ENCODE data around the gene PITRM1.
"Not testable (repeated sequence)": the region's sequence is repeated elsewhere in the genome, so short reads cannot be mapped to it uniquely, and the experiment has no call there.

PITRM1 gene

GRCh38 chr10:3198900-3199299, 26.3 kb upstream of the PITRM1 start:
- DNase-seq (ENCODE audit: low spot score), result no peak

DNA sequence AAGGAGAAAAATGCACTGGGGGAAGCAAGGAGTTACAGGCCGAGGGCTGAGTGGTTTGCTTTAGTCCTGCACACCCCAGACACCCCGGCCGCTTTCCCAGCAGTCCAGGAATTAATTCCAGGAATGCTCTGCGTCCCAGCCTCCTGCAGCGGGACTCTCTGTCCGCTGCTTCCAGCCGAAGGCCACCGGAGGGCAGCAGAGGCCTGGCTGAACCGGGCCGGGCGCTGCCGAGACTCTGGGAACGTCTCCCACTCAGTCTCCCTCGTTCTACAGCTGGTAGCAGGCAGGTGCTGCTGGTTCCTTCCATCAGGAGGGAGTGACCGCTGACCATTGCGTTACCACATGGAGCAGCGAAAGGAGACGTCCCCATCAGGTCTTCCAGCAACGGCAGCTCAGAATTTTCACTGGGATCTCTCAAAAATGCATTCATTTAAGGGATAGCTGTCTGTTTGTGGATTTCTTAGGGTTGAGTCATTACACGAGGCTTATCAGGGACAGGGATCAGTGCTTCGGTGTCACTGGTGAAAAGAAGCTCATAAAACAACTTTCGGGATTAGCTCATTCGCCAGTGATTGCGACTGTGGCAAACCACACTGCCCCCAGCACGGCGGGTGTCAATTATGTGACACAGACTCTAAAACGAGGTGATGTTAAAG, 24.9 kb upstream of the PITRM1 start:
- peak; percentile 79 for DNase-seq (ENCODE audit: low spot score)

GRCh38 chr10:3196958-3197347, 24.4 kb upstream of the PITRM1 start:
- DNase-seq (ENCODE audit: low spot score), result no peak

GRCh38 chr10:3196482-3196881, 23.9 kb upstream of the PITRM1 start:
- no peak for DNase-seq (ENCODE audit: low spot score)

GRCh38 chr10:3195726-3196125, 23.1 kb upstream of the PITRM1 start:
- no peak for DNase-seq (ENCODE audit: low spot score)

GRCh38 chr10:3195286-3195685, 22.7 kb upstream of the PITRM1 start:
- DNase-seq (ENCODE audit: low spot score), result no peak

- no peak for DNase-seq (ENCODE audit: low spot score)
Measured at GRCh38 chr10:3194871-3195270, 22.3 kb upstream of the PITRM1 start.

DNA sequence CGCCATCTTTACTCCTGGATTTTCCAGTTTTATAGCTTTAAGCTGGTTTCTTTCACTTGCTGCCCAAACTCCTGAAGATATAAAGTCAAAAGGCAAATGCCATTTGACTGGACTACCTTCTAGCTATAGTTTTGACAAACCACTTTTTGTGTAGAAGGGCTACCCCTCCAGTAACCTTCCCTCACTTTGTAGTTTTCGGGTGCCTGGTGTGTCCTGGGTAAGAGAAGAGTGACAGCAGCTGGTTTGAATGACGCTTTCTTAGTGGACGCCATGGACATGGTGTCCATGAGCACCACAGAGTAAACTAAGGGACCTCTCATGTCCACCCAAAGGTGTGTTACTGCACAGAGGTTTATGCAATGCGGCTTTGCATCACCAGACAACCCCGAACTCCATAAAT, 21.2 kb upstream of the PITRM1 start:
- no peak for DNase-seq (ENCODE audit: low spot score)

GRCh38 chr10:3192856-3193635, 20.5 kb upstream of the PITRM1 start:
- DNase-seq (ENCODE audit: low spot score), result peak; percentile 49

GRCh38 chr10:3190817-3191216, 18.2 kb upstream of the PITRM1 start:
- no peak for DNase-seq (ENCODE audit: low spot score)

DNA sequence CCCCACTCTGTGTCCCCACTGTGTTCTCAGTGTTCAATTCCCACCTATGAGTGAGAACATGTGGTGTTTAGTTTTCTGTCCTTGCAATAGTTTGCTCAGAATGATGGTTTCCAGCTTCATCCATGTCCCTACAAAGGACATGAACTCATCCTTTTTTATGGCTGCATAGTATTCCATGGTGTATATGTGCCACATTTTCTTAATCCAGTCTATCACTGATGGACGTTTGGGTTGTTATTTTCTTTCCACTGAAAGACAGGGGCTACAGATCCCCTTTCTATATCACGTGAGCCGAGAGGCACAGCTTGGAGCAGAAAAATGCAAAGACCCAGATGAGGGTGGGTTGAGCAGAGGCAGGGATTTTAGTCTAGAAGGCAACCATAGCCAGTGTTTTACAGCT, 14.6 kb upstream of the PITRM1 start:
- DNase-seq (ENCODE audit: low spot score), result not testable (repeated sequence)

DNA sequence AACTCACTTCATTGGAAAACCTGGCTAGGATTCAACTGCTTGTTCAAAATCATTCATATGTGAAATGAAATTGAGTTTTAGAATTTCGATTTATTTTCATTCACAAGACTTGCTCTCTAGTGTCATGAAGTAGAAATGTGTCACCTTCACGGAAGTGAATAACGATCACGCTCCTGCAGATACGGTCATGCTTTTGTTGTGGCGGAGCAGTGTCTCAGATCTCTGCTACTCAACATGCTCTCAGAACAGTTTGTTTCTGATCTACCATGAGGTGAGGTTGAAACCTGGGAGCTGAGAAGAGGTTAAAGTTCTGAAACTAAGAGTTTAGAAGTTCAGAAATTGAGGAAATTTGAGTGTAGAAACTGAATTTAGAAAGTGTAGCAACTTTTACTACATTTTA, 13.8 kb upstream of the PITRM1 start:
- no peak for DNase-seq (ENCODE audit: low spot score)

DNA sequence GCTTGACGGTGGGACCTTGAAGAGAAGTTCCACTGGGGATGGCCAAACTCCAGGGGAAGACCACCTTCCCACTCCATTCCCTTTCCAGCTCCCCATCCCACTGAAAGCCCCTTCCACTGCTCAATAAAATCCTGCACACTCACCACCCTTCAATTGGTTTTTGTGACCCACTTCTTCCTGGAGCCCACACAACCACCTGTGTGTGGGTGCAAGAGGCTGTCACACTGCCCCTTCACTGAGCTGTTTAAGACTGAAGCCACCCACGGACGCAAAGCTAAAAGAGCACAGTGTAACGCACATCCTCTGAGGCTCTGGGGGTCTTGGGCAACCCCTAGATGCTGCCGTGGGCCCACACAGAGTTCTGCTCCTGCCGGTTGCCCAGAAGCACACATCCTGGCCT, 12.8 kb upstream of the PITRM1 start:
- no peak for DNase-seq (ENCODE audit: low spot score)

- no peak for DNase-seq (ENCODE audit: low spot score)
Measured at GRCh38 chr10:3180355-3181025, 7.9 kb upstream of the PITRM1 start.

- no peak for DNase-seq (ENCODE audit: low spot score)
Measured at GRCh38 chr10:3179174-3179573, 6.6 kb upstream of the PITRM1 start.

GRCh38 chr10:3178042-3178441, 5.5 kb upstream of the PITRM1 start:
- DNase-seq (ENCODE audit: low spot score), result no peak

DNA sequence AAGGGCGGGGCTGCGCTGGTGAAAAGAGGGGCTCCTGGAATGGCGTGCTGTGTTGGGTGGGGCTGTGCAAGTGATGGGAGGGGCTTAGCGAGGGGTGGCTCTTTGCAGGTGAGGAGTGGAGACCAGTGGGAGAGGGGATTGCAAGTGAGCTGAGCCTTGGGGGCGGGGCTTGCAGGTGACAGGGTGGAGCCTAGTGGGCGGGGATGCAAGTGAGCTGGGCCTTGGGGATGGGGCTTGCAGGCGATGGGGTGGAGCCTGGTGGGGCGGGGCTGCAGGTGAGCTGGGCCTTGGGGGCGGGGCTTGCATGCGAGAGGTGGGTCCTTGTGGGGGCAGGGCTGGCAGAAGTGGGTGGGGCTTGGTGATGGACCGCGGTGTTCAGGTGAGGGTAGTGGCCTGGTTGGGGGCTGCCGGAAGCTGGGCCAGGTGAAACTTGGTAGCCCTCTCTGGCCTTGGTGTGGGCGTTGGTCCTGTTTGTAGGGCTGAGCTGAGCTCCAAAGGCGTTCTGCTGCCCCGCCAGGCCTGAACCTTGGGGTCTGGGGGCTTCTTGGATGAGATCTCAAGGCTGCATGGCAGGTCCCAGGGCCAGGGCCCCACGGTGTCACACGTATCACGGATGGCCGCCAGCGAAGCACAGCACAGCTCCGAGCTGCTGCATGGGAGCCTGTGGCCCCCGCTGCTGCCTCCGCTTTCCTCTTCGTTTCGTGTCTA, 743 bp upstream of the PITRM1 start:
- peak; percentile 67 for DNase-seq (ENCODE audit: low spot score)

DNA sequence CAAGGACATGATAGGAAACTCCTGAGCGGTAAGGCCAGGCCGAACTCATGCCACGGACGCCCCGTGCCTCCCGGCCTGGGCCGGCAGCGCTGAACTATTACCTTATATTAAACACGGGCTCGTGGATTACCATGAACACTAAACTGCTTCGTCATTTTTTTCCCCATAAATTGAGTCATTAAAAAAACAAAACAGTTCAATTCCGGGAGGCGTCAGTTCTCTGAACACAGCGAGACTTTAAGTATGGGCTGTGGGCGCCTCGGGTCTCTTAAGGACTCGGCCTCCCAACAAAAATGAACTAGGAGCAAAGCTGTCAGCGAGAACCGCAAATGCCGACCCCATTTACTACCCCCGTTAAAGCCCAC, 519 bp downstream of the PITRM1 start:
- no peak for DNase-seq (ENCODE audit: low spot score)

- DNase-seq (ENCODE audit: low spot score), result not testable (repeated sequence)
Measured at GRCh38 chr10:3171488-3171887, 1.1 kb downstream of the PITRM1 start.

GRCh38 chr10:3169673-3170072, 2.9 kb downstream of the PITRM1 start:
- DNase-seq (ENCODE audit: low spot score), result no peak

GRCh38 chr10:3169271-3169670, 3.3 kb downstream of the PITRM1 start:
- no peak for DNase-seq (ENCODE audit: low spot score)

DNA sequence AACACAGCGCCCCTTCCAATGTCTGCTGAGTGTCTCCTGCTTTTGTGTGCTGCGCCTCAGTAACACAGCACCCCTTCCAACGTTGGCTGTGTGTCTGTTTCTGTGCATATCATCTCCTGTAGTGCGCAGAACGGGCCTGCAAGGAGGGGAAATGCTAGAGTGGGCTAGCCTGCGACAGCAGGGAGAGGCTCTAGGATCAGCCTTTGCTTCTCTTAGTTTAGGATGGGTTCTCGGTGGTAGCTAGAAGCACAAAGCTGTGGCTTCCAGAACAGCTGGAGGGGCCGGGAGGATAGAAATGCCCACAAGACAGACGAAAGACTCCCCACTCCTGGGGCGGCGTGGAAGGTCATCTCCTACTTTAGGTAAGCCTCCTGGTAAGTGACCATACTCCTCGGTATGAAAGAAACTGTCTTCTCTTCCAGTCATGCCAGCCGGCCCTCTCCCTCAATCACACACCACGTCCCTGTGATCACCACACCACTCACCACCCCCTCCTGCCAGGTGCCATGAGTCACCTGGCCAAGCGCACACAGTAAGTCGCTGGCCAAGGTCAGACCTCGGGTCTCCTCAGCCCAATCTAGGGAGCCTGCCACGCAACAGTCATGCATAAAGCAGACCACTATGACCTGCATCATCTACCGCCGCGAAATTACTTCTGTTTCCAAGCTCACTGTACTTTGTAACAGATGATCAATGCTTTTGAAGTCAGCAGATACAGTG, 4.8 kb downstream of the PITRM1 start:
- DNase-seq (ENCODE audit: low spot score), result no peak
